HCT116 (cell line): ENCODE data around the gene IMPA2. TPM values are rescaled to one million over a fixed set of nuclear protein-coding genes. Genes with fewer than 3 reads are reported as not detected.

Experiments
- ATAC-seq: fragments of 200-7000 bp; cut with Tn5 transposase; 2 replicates; pipeline ENCODE4 v1.9.1; 2020; ENCODE audit warnings: mild to moderate bottlenecking, moderate library complexity
- BruUV-seq: library from RNA; stranded (reverse); fragments of 400-500 nt; replicated peaks from 2 replicates; lab custom pipeline; 2021; lab: Mats Ljungman, UMichigan
- CTCF ChIA-PET: fragments of 300-600 bp; sonication (Branson Sonifier 250); formaldehyde crosslinking; loops from one replicate; lab custom pipeline; 2021; ENCODE audit warnings: antibody characterized with exemption; lab: Charles Lee
- POLR2A ChIA-PET: fragments of 300-600, 350-600 bp; sonication (Branson Sonifier 250); formaldehyde crosslinking; loops from one replicate; lab custom pipeline; 2021; ENCODE audit warnings: antibody characterized with exemption; lab: Charles Lee
- RAD21 ChIA-PET, 2 experiments: fragments of 300-600 bp; sonication (Branson Sonifier 250); formaldehyde crosslinking; loops; one replicate each; lab custom pipeline; 2023; ENCODE audit warnings: low total read pairs in 2 of 2; ENCODE audit not compliant: uncharacterized antibody in 2 of 2, unreplicated experiment in 2 of 2, low non-redundant PET in 1 of 2; lab: Charles Lee
- DNase-seq: peaks from one replicate; pipeline ENCODE4 v3.0.0-alpha.2; 2010; ENCODE audit warnings: low read depth, low spot score
- H2AFZ ChIP-seq: fragments of 200-600 bp; shearing (Covaris generic), sonication (generic); 2 replicates; pipeline ENCODE4 v1.6.1; 2017; ENCODE audit warnings: low read depth, mixed run types, mixed read lengths, antibody characterized with exemption, low read length; ENCODE audit not compliant: poor library complexity, severe bottlenecking
- H3K27ac ChIP-seq: 2 replicates; pipeline ENCODE4 v1.5.1; 2012; ENCODE audit warnings: low read depth, low read length
- H3K27me3 ChIP-seq: fragments of 200-600 bp; sonication (generic); 2 replicates; pipeline ENCODE4 v1.6.1; 2016; ENCODE audit warnings: mixed run types, low read length, mixed read lengths; ENCODE audit not compliant: insufficient read depth
- H3K36me3 ChIP-seq, 2 experiments: fragments of 200-500 bp in 1 of 2; fragments of 200-600 bp in 1 of 2; sonication (Bioruptor generic) in 1 of 2; sonication (generic) in 1 of 2; 2 replicates each; pipeline versions ENCODE4 v1.5.1 to v1.6.1; 2014 to 2016; ENCODE audit warnings: low read length in 2 of 2, inconsistent platforms in 1 of 2, mixed read lengths in 1 of 2, mixed run types in 1 of 2; ENCODE audit not compliant: insufficient read depth in 2 of 2, control insufficient read depth in 1 of 2
- H3K4me1 ChIP-seq, 2 experiments: fragments of 200-600 bp in 1 of 2; sonication (generic) in 1 of 2; 2 replicates each; pipeline versions ENCODE4 v1.5.1 to v1.6.1; 2012 to 2017; ENCODE audit warnings: low read length in 2 of 2, inconsistent platforms in 1 of 2, mild to moderate bottlenecking in 1 of 2, mixed read lengths in 1 of 2, mixed run types in 1 of 2, moderate library complexity in 1 of 2; ENCODE audit not compliant: insufficient read depth in 2 of 2, control insufficient read depth in 1 of 2
- H3K4me2 ChIP-seq: fragments of 200-600 bp; sonication (generic); 2 replicates; pipeline ENCODE4 v1.6.1; 2017; ENCODE audit warnings: mixed run types, low read length, mixed read lengths
- H3K4me3 ChIP-seq, 2 experiments: fragments of 200-600 bp in 1 of 2; sonication (generic) in 1 of 2; replicated peaks in 1 of 2; 2 replicates each; pipeline ENCODE4 v1.5.1; 2011 to 2016; ENCODE audit warnings: low read length in 2 of 2, control low read depth in 1 of 2, low read depth in 1 of 2, mild to moderate bottlenecking in 1 of 2, mixed read lengths in 1 of 2, mixed run types in 1 of 2
- H3K79me2 ChIP-seq: fragments of 200-600 bp; sonication (generic); 2 replicates; pipeline ENCODE4 v1.6.1; 2017; ENCODE audit warnings: mild to moderate bottlenecking, mixed run types, low read length, moderate library complexity, mixed read lengths; ENCODE audit not compliant: insufficient read depth
- H3K9ac ChIP-seq: fragments of 200-600 bp; sonication (generic); 2 replicates; pipeline ENCODE4 v1.6.1; 2016; ENCODE audit warnings: low read length, mixed read lengths
- H3K9me2 ChIP-seq: fragments of 200-600 bp; sonication (generic), shearing (Covaris generic); 2 replicates; pipeline ENCODE4 v1.6.1; 2017; ENCODE audit warnings: mixed run types, mild to moderate bottlenecking, moderate library complexity; ENCODE audit not compliant: insufficient read depth
- H3K9me3 ChIP-seq, 2 experiments: fragments of 200-500 bp in 1 of 2; fragments of 200-600 bp in 1 of 2; sonication (Bioruptor generic) in 1 of 2; sonication (generic) in 1 of 2; 2 replicates each; pipeline ENCODE4 v1.6.1; 2014 to 2017; ENCODE audit warnings: low read length in 2 of 2, mixed read lengths in 2 of 2, inconsistent platforms in 1 of 2, low read depth in 1 of 2, mild to moderate bottlenecking in 1 of 2, mixed run types in 1 of 2, moderate library complexity in 1 of 2; ENCODE audit not compliant: control insufficient read depth in 1 of 2, insufficient read depth in 1 of 2
- H4K20me1 ChIP-seq: fragments of 200-600 bp; sonication (generic), shearing (Covaris generic); 2 replicates; pipeline ENCODE4 v1.6.1; 2017; ENCODE audit warnings: mixed run types, mild to moderate bottlenecking, moderate library complexity; ENCODE audit not compliant: insufficient read depth
- CEBPB ChIP-seq: IDR thresholded peaks from 2 replicates; pipeline ENCODE4 v1.6.1; 2012; ENCODE audit warnings: low read depth
- CTCF ChIP-seq, 3 experiments: fragments of 200-600 bp in 1 of 3; sonication (generic) in 1 of 3; IDR thresholded peaks in 2 of 3; conservative IDR thresholded peaks in 1 of 3; 2 replicates each; pipeline ENCODE4 v1.5.1; 2012 to 2017; ENCODE audit warnings: low read depth in 2 of 3, low read length in 2 of 3, antibody characterized with exemption in 1 of 3, borderline replicate concordance in 1 of 3, control low read depth in 1 of 3, mild to moderate bottlenecking in 1 of 3, mixed read lengths in 1 of 3, mixed run types in 1 of 3, moderate library complexity in 1 of 3; ENCODE audit not compliant: insufficient read depth in 1 of 3
- EGR1 ChIP-seq: IDR thresholded peaks from 2 replicates; pipeline ENCODE4 v1.6.1; 2012; ENCODE audit warnings: low read depth
- FOSL1 ChIP-seq: IDR thresholded peaks from 2 replicates; pipeline ENCODE4 v1.6.1; 2012; ENCODE audit warnings: low read depth
- RAD21 ChIP-seq: IDR thresholded peaks from 2 replicates; pipeline ENCODE4 v1.6.1; 2012; ENCODE audit warnings: low read depth, mild to moderate bottlenecking
- REST ChIP-seq: IDR thresholded peaks from 2 replicates; pipeline ENCODE4 v1.6.1; 2012; ENCODE audit warnings: low read depth
- SP1 ChIP-seq: IDR thresholded peaks from 2 replicates; pipeline ENCODE4 v1.6.1; 2012; ENCODE audit warnings: low read depth
- SRF ChIP-seq: IDR thresholded peaks from 2 replicates; pipeline ENCODE4 v1.6.1; 2012; ENCODE audit warnings: low read depth
- ZFX ChIP-seq: fragments of 450-650 bp; IDR thresholded peaks from 2 replicates; pipeline ENCODE4 v1.6.1; 2017
- ZNF274 ChIP-seq: fragments of 200-500 bp; sonication (Bioruptor generic); IDR thresholded peaks from 2 replicates; pipeline ENCODE4 v1.6.1; 2014; ENCODE audit warnings: mild to moderate bottlenecking, low read depth, low read length, inconsistent platforms
- intact Hi-C: fragments of 100-400 bp; cut with micrococcal nuclease; formaldehyde crosslinking; loops from 2 replicates; pipeline ENCODE4 v1.10.0; 2022
- total RNA-seq: library from RNA; stranded (reverse); gene quantifications from one replicate; pipeline ENCODE4 v1.2.1, GENCODE V29; 2021; ENCODE audit not compliant: unreplicated experiment
- TF ChIP-seq, protein P1 (sequence below): IDR thresholded peaks from 2 replicates; pipeline ENCODE4 v1.6.1; 2011; ENCODE audit warnings: mild to moderate bottlenecking, low read length, moderate library complexity; ENCODE audit not compliant: insufficient replicate concordance; ENCODE audit errors: extremely low read depth
- TF ChIP-seq, protein P2 (sequence below): IDR thresholded peaks from 2 replicates; pipeline ENCODE4 v1.6.1; 2012

The IMPA2 gene
- total RNA-seq, 1 experiment from 2014 or later = 32.5 TPM

DNA sequence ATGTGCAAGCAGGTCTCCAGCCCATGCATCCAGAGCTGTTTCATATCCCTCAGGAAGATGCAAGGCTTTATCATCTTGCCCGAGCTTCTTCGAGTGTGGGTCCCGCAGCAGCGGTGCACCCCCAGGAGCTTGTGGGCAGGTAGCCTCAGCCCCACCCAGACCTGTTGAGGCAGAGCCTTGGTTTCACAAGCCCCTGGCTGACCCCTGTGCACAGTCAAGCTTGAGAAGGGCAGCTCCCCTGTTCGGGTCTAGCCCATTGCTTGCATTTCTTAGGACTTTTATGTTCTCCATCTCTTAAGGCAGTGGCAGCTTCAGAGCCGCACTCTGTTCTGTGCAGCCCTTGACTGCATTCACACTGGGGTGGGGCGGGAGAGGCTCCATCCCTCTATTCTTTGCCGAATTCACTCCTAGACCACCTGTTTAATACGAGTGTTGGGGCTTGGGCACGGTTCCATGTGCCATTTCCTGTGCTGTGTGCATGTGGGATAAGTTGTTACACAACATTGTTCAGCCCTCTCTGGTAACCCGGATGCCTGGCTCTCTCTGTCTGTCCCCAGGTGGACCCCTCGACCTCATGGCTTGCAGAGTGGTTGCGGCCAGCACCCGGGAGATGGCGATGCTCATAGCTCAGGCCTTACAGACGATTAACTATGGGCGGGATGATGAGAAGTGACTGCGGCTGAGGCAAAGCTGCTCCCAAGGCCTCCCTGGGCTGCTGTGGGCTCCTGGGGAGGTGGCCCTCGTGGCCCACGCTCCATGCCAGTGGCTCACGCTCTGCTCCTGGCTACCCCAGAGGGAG, 48.7 kb downstream of the IMPA2 start:
- no peaks in the 10 kb centered on the region for H3K27me3 ChIP-seq
- H3K79me2 ChIP-seq = no peaks in the 10 kb centered on the region
- ChIA-PET CTCF (interaction anchor here (1.2 kb wide), 1 partner anchor 9 kb away, joined by 7 read pairs; no protein-coding TSS in a partner anchor), POLR2A (no interaction called here), RAD21 (no interaction called here)
- no TSS peak for BruUV-seq
- H2AFZ ChIP-seq = no peak overlapping the region
- H3K9me3 ChIP-seq = no peaks in the 10 kb centered on the region
- intact Hi-C loops = loop anchor here (10.0 kb wide), 1 partner anchor 375 kb away; no protein-coding TSS in a partner anchor
- TF ChIP-seq EGR1 (no peak), CTCF (IDR thresholded peaks at IDR 0.05 in 2 of 3, conservative IDR thresholded peaks at IDR 0.05 in 1 of 3; ENCODE audit: borderline replicate concordance in 1 of 3, insufficient read depth in 1 of 3, low read depth in 2 of 3, low read length in 2 of 3) (no peak), CEBPB (no peak), RAD21 (no peak), FOSL1 (no peak), SP1 (no peak), ZNF274 (no peak), ZFX (no peak), SRF (no peak), REST (no peak)
- TF ChIP-seq, protein P1, sequence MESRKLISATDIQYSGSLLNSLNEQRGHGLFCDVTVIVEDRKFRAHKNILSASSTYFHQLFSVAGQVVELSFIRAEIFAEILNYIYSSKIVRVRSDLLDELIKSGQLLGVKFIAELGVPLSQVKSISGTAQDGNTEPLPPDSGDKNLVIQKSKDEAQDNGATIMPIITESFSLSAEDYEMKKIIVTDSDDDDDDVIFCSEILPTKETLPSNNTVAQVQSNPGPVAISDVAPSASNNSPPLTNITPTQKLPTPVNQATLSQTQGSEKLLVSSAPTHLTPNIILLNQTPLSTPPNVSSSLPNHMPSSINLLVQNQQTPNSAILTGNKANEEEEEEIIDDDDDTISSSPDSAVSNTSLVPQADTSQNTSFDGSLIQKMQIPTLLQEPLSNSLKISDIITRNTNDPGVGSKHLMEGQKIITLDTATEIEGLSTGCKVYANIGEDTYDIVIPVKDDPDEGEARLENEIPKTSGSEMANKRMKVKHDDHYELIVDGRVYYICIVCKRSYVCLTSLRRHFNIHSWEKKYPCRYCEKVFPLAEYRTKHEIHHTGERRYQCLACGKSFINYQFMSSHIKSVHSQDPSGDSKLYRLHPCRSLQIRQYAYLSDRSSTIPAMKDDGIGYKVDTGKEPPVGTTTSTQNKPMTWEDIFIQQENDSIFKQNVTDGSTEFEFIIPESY = no peak
- TF ChIP-seq, protein P2, sequence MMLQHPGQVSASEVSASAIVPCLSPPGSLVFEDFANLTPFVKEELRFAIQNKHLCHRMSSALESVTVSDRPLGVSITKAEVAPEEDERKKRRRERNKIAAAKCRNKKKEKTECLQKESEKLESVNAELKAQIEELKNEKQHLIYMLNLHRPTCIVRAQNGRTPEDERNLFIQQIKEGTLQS = no peak
- no peak overlapping the region for H3K27ac ChIP-seq
- no peaks in the 10 kb centered on the region for H3K9me2 ChIP-seq
- DNase-seq (no peak), ATAC-seq (no peak)
- no peak overlapping the region for H3K9ac ChIP-seq
- no peaks in the 10 kb centered on the region; a peak in 1 of 4 replicates for H3K36me3 ChIP-seq
- no peak overlapping the region for H3K4me3 ChIP-seq
- no peak overlapping the region for H3K4me2 ChIP-seq
- no peaks in the 10 kb centered on the region for H4K20me1 ChIP-seq
- no peaks in the 10 kb centered on the region for H3K4me1 ChIP-seq
